IMR-90 (cell line): ENCODE results near the gene ZDHHC14. TPM values are rescaled to one million over a fixed set of nuclear protein-coding genes. Genes with fewer than 3 reads are reported as not detected.

Experiments used
- ATAC-seq: fragments of 200-7000 bp; cut with Tn5 transposase; 2 replicates; pipeline ENCODE4 v1.9.1; 2020; ENCODE audit warnings: low read depth, mild to moderate bottlenecking, moderate library complexity
- BruUV-seq: library from RNA; stranded (reverse); fragments of 400-500 nt; replicated peaks from 2 replicates; lab custom pipeline; 2021; lab: Mats Ljungman, UMichigan
- CTCF ChIA-PET: fragments of 300-600 bp; formaldehyde crosslinking; extraction: SDS; loops from one replicate; lab custom pipeline; 2021; ENCODE audit warnings: antibody characterized with exemption; lab: Yijun Ruan, JAX
- POLR2A ChIA-PET: fragments of 300-600 bp; sonication (Branson Sonifier 250); formaldehyde crosslinking; loops from one replicate; lab custom pipeline; 2022; ENCODE audit warnings: antibody characterized with exemption; ENCODE audit not compliant: unreplicated experiment; lab: Charles Lee
- DNase-seq: peaks from one replicate; pipeline ENCODE4 v3.0.0; 2013
- H2AFZ ChIP-seq: replicated peaks from 2 replicates; pipeline ENCODE3; 2013; ENCODE audit warnings: low read length, mild to moderate bottlenecking; ENCODE audit not compliant: poor library complexity
- H2AK5ac ChIP-seq: 2 replicates; pipeline ENCODE4 v1.6.1; 2013; ENCODE audit warnings: low read depth, low read length, inconsistent platforms
- H2AK9ac ChIP-seq: replicated peaks from 2 replicates; pipeline ENCODE3; 2013; ENCODE audit warnings: mild to moderate bottlenecking, low read depth, low read length, moderate library complexity; ENCODE audit not compliant: poor library complexity
- H2BK120ac ChIP-seq: 2 replicates; pipeline ENCODE4 v1.6.1; 2013; ENCODE audit warnings: low read depth, low read length, inconsistent platforms
- H2BK15ac ChIP-seq: 3 replicates; pipeline ENCODE4 v1.6.1; 2013; ENCODE audit warnings: low read depth, low read length, inconsistent platforms
- H2BK20ac ChIP-seq: 2 replicates; pipeline ENCODE4 v1.6.1; 2013; ENCODE audit warnings: low read depth, mild to moderate bottlenecking, inconsistent platforms, low read length, moderate library complexity
- H2BK5ac ChIP-seq: 2 replicates; pipeline ENCODE4 v1.6.1; 2013; ENCODE audit warnings: mild to moderate bottlenecking, low read depth, low read length, inconsistent platforms; ENCODE audit not compliant: poor library complexity, severe bottlenecking
- H3K14ac ChIP-seq: replicated peaks from 2 replicates; pipeline ENCODE4 v1.6.1; 2013; ENCODE audit warnings: low read depth, low read length, inconsistent platforms
- H3K18ac ChIP-seq: 2 replicates; pipeline ENCODE4 v1.6.1; 2013; ENCODE audit warnings: low read depth, low read length, control low read depth
- H3K23ac ChIP-seq: 2 replicates; pipeline ENCODE4 v1.6.1; 2013; ENCODE audit warnings: low read depth, low read length, inconsistent platforms
- H3K27ac ChIP-seq: 2 replicates; pipeline ENCODE4 v1.5.1; 2013; ENCODE audit warnings: mild to moderate bottlenecking, control low read depth, low read length; ENCODE audit not compliant: insufficient read depth
- H3K27me3 ChIP-seq: 2 replicates; pipeline ENCODE4 v1.6.1; 2013; ENCODE audit warnings: low read length; ENCODE audit not compliant: control insufficient read depth, insufficient read depth
- H3K36me3 ChIP-seq: 2 replicates; pipeline ENCODE4 v1.6.1; 2013; ENCODE audit warnings: low read length, mixed read lengths; ENCODE audit not compliant: control insufficient read depth, insufficient read depth
- H3K4ac ChIP-seq: 2 replicates; pipeline ENCODE4 v1.6.1; 2013; ENCODE audit warnings: low read depth, low read length, inconsistent platforms
- H3K4me1 ChIP-seq: 2 replicates; pipeline ENCODE4 v1.6.1; 2013; ENCODE audit warnings: low read length, mixed read lengths; ENCODE audit not compliant: control insufficient read depth, insufficient read depth
- H3K4me2 ChIP-seq: 2 replicates; pipeline ENCODE4 v1.6.1; 2013; ENCODE audit warnings: low read depth, mild to moderate bottlenecking, control low read depth, low read length, moderate library complexity
- H3K4me3 ChIP-seq: 2 replicates; pipeline ENCODE4 v1.5.1; 2013; ENCODE audit warnings: low read depth, mild to moderate bottlenecking, control low read depth, low read length, moderate library complexity; ENCODE audit not compliant: insufficient read depth
- H3K56ac ChIP-seq: 2 replicates; pipeline ENCODE4 v1.6.1; 2013; ENCODE audit warnings: low read length, inconsistent platforms; ENCODE audit not compliant: insufficient read depth; ENCODE audit errors: extremely low read depth
- H3K79me1 ChIP-seq, 2 experiments: 2 replicates each; pipeline ENCODE4 v1.6.1; 2013; ENCODE audit warnings: low read length in 2 of 2, inconsistent platforms in 1 of 2, low read depth in 1 of 2
- H3K9ac ChIP-seq: 2 replicates; pipeline ENCODE4 v1.6.1; 2013; ENCODE audit warnings: low read depth, low read length, control low read depth
- H3K9me1 ChIP-seq: 2 replicates; pipeline ENCODE4 v1.6.1; 2013; ENCODE audit warnings: low read length, inconsistent platforms; ENCODE audit not compliant: insufficient read depth
- H3K9me3 ChIP-seq: 2 replicates; pipeline ENCODE4 v1.6.1; 2013; ENCODE audit warnings: low read length; ENCODE audit not compliant: control insufficient read depth, insufficient read depth
- H4K20me1 ChIP-seq: 2 replicates; pipeline ENCODE4 v1.6.1; 2013; ENCODE audit warnings: low read length, inconsistent platforms; ENCODE audit not compliant: insufficient read depth
- H4K5ac ChIP-seq: 2 replicates; pipeline ENCODE4 v1.6.1; 2013; ENCODE audit warnings: mild to moderate bottlenecking, low read depth, low read length, control low read depth
- H4K8ac ChIP-seq, 2 experiments: 2 replicates each; pipeline ENCODE4 v1.6.1; 2013; ENCODE audit warnings: low read depth in 2 of 2, low read length in 2 of 2, control low read depth in 1 of 2, inconsistent platforms in 1 of 2
- H4K91ac ChIP-seq: 2 replicates; pipeline ENCODE4 v1.6.1; 2013; ENCODE audit warnings: low read depth, low read length, inconsistent platforms; ENCODE audit not compliant: insufficient read depth
- MAZ ChIP-seq: IDR thresholded peaks from 2 replicates; pipeline ENCODE4 v1.6.1; 2012; ENCODE audit warnings: low read depth, mild to moderate bottlenecking, low read length, improper control_type of control experiment, moderate library complexity, borderline replicate concordance
- WGBS, 2 experiments: methylation state at CpG; one replicate each; pipeline versions ENCODE4 v1.1.5 to v1.1.7; 2013; ENCODE audit warnings: missing lambda C conversion rate in 2 of 2; ENCODE audit not compliant: insufficient read length in 1 of 2; ENCODE audit errors: extremely low coverage in 2 of 2; 5-methylcytosine and 5-hydroxymethylcytosine counted together
- dilution Hi-C: fragments of 300-500 bp; cut with HindIII; formaldehyde crosslinking; loops from one replicate; pipeline ENCODE4 v1.14.3; 2018; ENCODE audit warnings: low sequenced_read_pairs; ENCODE audit not compliant: unreplicated experiment
- in situ Hi-C: fragments of 300-500 bp; cut with MboI; formaldehyde crosslinking; loops from 3 replicates; pipeline ENCODE4 v1.14.3; 2019; ENCODE audit warnings: low sequenced_read_pairs, inconsistent platforms, mixed read lengths
- intact Hi-C: fragments of 100-400 bp; cut with micrococcal nuclease; formaldehyde crosslinking; loops from 2 replicates; pipeline ENCODE4 v1.10.0; 2022
- polyA plus RNA-seq, 3 experiments: library from polyadenylated mRNA; depleted of rRNA; stranded (reverse); fragments of >200 nt; gene quantifications; 2 replicates each; pipeline ENCODE4 v1.2.3, GENCODE V29; 2012; ENCODE audit warnings: low replicate concordance in 1 of 3
- total RNA-seq: library from RNA; depleted of rRNA; stranded (reverse); fragments of >200 nt; gene quantifications from 2 replicates; pipeline ENCODE4 v1.2.3, GENCODE V29; 2012

Gene ZDHHC14
- total and polyA plus RNA-seq, 2 of the 4 experiments (the other 2 are of a cell fraction), result 0.90 to 2.0 TPM

- Histone ChIP-seq H3K9ac (no peak overlapping the region), H2AK5ac (no peak overlapping the region), H3K56ac (no peak overlapping the region), H2BK5ac (no peak overlapping the region), H3K18ac (no peak overlapping the region), H3K4me3 (no peak overlapping the region), H2BK20ac (no peak overlapping the region), H2AFZ (no peak overlapping the region), H2BK15ac (no peak overlapping the region), H4K8ac (no peak overlapping the region), H4K91ac (no peak overlapping the region), H3K9me1 (peaks cover 9% of the 10 kb centered on the region; the same call in 1 of the 2 replicates), H2AK9ac (no peak overlapping the region), H4K20me1 (peaks cover 5% of the 10 kb centered on the region; the same call in 1 of the 2 replicates), H3K23ac (no peak overlapping the region), H3K27me3 (no peaks in the 10 kb centered on the region), H3K36me3 (no peaks in the 10 kb centered on the region), H2BK120ac (no peak overlapping the region), H3K9me3 (no peaks in the 10 kb centered on the region), H3K4me1 (no peaks in the 10 kb centered on the region; the same call in 1 of the 2 replicates), H3K4me2 (no peak overlapping the region), H3K79me1 (no peaks in the 10 kb centered on the region), H4K5ac (no peak overlapping the region), H3K4ac (no peak overlapping the region), H3K14ac (no peak overlapping the region), H3K27ac (no peak overlapping the region)
- no CpG with 5 or more reads among the region's 9 CpGs for WGBS, 2 experiments
- intact Hi-C loops, result no loop called here
- in situ Hi-C loops, result no loop called here
- no peak for DNase-seq
- dilution Hi-C loops, result no loop called here
- no TSS peak for BruUV-seq
- POLR2A ChIA-PET, result no interaction called here
- CTCF ChIA-PET, result no interaction called here
- no peak for ATAC-seq
- TF ChIP-seq MAZ, result no peak
These were observed 16.7 kb downstream of the ZDHHC14 start for GRCh38 chr6:157397660-157398059.
